ENCODE data around the gene POLR3H.

- TF ChIP-seq CTCF (tag by site-specific recombination; IDR thresholded peaks at IDR 0.05), result peak; percentile 89
- TF ChIP-seq ZNF488 (tag by site-specific recombination; IDR thresholded peaks at IDR 0.05), result no peak
- TF ChIP-seq ZNF24 (tag by site-specific recombination; IDR thresholded peaks at IDR 0.05), result no peak
- no peak for TF ChIP-seq MZF1 (tag by site-specific recombination; IDR thresholded peaks at IDR 0.05; ENCODE audit: borderline replicate concordance)
- TF ChIP-seq ZNF449 (tag by site-specific recombination; IDR thresholded peaks at IDR 0.05), result no peak
- TF ChIP-seq SP2 (tag by site-specific recombination; IDR thresholded peaks at IDR 0.05), result no peak
- no peak for TF ChIP-seq ZNF133 (tag by site-specific recombination; IDR thresholded peaks at IDR 0.05)
- TF ChIP-seq YY1 (tag by site-specific recombination; IDR thresholded peaks at IDR 0.05), result no peak
- TF ChIP-seq SCRT2 (tag by site-specific recombination; IDR thresholded peaks at IDR 0.05), result no peak
Measured at GRCh38 chr22:41576877-41577276, 32.6 kb upstream of the POLR3H start.
